ENCODE data around the gene MLC1.

The MLC1 gene

DNA sequence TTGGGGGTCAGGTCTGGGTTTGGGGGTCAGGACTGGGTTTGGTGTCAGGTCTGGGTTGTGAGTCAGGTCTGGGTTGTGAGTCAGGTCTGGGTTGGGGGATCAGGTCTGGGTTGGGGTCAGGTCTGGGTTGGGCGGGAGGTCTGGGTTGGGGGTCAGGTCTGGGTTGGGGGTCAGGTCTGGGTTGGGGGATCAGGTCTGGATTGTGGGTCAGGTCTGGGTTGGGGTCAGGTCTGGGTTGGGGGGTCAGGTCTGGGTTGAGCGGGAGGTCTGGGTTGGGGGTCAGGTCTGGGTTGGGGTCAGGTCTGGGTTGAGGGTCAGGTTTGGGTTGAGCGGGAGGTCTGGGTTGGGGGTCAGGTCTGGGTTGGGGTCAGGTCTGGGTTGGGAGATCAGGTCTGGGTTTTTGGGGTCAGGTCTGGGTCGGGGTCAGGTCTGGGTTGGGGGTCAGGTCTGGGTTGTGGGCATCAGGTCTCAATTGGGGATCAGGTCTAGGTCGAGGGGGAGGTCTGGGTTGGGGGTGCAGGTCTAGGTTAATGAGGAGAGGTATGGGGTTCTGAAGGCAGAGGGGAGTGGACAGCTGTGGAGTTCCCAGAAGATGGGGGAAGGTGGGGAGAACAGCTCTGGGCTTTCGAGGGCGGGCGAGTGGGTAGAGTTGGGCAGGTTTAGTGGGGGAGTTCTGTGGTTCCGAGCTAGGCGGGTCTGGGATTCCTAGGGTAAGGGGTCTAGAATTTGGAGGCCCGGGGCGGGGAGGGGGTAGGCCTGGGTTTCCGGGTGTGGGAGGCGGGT lies 27.8 kb downstream of the MLC1 start:
- no peak for DNase-seq

DNA sequence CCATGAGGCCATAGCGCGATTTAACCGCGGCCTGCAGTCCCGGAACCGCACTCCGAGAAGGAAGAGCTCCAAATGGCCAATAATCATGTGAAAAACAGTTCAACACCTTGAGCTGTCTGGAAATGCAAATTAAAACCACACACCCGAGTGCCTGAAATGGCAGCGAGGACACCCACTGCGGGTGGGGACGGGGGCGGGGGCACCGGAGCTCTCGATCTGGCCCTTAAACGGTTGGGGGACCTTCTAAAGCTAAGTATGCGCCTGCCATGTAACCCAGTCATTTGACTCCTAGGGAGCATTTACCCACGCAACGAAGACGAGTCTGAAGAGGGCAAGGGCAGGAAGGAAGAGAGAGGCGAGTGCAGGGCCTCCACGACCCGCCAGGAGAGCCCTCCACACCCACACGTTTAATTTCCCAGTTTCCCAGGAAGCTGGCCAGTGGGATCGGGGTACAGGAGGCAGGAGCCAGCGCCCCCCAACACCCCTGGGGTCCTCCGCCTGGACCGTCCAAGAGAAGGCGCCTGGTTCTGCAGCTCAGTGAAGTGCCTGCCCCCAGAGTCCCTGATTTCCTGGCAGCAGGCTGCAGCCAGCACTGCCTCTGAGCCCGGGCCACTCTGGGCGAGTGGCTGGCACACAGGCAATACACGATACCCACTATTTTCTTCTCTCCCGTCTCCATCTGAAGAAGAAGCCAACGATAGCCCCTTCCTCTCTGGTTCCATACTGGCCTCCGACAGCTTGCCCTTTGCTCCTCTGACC lies 28.8 kb downstream of the MLC1 start:
- DNase-seq, result no peak

DNA sequence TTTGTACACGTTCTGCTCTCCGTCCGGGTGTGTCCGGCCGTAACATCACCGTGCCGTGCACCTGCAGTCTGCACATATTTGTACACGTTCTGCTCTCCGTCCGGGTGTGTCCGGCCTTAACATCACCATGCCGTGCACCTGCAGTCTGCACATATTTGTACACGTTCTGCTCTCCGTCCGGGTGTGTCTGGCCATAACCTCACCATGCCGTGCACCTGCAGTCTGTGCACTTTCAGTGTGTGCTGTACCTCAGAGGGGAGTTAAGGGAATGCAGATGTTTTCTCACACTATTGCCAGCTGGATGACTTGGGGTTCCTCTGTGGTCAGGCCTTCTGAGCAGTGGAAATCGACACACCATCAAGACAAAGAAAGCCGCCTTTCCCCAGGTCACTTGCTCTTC lies 31.4 kb downstream of the MLC1 start:
- no peak for DNase-seq

DNA sequence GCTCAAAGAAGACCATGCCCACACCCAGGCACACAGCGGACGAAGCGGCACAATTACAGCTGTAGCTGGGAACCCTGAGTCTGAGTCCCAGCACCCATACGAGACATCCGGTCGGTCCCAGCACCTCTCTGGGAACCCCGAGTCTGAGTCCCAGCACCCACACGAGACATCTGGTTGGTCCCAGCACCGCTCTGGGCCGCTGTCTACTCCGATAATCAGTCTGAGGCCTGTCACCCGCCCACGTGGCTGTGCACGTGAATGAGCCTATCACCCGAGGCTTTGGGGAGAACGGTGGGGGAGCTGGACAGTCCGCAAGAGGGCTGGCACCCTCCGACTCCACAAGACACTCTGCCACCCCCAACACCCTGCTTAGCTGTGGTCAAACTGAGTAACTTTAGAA lies 33.3 kb downstream of the MLC1 start:
- no peak for DNase-seq

DNA sequence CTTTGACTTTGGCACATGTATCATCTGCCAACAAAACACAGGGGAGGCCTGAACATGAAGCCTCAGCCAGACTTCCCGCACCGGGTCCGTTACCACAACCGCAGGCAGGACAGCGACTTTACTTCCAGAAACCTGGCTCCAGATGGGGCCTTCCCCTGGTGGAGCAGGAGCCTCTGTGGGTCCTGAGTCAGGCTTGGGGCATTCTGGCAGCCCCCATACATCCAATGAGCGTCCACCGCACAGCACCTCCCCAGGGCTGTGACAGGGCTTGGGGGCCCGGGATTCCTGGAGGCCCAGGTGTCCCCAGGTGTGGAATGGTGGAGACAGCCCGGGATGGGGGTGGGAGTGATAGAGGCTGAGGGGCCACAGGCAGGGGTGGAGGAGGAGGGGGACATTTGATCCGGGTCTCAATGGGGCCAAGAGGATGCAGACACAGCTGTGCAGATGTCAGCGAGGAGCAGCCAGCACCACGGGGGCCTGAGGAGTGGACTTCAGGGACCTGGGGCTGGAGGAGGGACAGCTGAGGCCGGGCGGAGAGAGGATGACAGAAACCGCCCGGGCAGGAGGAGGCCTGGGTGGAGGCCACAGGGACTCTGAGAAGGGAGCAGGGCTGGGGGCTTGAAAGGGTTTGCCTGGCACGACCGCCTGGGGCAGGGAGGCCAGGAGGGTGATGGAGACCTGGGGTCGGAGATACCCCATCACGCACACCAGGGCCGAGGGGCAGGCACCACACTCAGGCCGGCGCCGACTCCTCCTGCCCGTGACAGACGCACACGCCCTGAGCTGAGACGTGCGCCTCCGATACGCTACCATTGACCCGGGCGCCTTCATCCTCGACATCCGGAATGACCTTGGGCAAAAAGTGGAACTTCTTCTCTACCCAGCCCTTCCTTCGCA lies 35.7 kb downstream of the MLC1 start:
- no peak for DNase-seq

DNA sequence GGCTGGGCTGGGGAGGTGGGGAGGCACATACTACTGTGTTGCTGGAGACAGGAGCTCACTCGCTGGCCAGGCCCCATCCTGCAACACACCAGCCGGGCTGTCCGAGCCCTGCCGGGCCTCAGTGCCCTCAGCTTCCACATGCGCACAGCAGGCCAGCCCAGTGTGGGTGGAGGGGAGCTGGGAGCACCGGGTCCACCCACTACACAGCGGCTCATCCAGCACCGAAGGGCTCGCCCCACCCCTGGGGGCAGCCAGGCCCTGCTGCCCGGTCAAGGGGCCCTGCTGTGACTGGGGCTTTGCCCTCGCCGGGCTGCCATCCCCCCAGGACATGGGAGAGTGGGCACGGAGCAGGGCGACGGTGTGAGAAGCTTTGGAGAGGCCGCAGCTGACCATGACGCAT lies 36.4 kb downstream of the MLC1 start:
- no peak for DNase-seq

DNA sequence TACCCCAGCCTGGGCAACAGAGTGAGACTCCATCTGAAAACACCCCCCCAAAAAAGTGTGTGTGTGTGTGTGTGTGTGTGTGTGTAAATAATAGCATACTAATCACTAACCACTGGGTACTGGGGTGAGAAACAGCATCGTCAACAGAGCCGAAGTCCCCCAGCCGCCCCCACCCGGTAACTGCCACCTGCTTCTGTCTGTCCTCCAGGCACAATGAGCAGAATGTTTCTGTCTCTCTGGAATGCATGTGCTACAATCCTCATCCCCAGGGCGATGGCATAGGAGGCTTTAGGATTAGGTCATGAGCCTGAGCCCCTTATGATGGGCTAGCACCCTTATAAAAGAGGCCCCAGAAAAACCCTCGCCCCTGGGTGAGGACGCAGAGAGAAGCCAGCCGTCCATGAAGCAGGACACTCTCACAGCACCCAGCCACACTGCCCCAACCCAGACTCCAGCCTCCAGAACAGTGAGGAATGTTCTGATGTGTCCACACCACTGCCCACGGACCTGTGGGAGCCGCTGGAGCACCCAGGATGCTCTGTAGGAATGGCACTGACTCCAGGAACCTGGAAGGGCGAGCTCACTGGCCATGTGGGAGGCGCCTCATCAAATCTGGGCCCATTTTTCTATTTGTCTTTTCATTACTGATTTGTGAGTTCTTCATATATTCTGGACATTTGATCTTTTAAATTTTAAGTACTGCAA lies 37.0 kb downstream of the MLC1 start:
- no peak for DNase-seq

DNA sequence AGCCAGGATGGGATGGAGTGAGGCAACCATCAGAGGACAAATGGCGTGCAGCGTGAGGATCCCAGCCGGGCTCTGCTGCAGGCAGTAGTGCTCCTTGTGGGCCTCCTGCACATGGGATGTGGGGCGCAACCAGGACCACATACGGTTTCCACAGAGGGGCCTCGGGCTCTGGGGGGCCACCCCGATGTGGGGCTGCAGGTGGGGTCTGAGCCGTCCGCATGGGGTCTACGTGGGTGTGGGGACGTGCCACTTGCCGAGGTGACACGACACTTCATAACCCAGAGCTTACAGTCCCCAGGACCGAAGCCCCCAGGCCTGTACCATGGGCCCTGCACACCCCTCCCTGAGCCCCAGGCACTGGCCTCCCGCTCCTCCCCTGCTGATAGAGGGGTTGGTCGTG lies 37.9 kb downstream of the MLC1 start:
- no peak for DNase-seq

DNA sequence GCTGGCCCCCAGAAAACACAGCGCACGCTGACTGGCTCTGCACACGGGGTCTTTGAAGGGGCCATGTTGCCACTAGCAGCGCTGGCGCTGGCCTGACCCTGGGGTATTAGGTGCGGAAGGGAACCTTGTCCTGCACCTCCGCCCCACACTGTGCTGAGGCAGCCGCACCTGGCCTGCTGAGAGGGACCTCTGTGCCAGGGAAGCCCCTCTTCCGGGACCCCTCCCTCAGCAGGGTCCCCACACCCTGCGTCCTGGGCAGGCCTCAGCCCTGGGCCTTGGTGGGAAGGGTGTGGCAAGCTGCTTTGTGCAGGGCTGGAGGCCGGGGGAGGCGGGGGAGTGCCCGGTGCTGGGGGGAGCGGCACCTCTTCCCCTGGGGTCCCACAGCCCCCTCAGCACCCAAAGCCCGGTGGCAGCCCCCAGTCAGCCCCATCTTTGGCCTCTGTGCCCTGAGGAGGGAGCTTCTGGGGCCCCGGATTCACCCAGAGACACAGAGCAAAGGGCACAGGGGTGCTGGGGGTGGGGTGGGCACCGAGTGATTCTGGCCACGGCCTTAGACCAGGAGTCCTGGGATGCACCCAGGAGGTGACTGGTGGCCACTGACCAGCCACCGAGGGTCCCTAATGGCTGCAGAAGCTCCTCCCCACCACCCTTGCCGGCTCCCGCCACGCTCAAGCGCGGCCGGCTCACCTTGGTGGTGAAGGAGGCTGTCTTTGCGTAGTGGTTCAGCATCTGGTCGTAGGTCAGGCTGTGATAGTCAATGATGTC lies 38.6 kb downstream of the MLC1 start:
- DNase-seq, result no peak

DNA sequence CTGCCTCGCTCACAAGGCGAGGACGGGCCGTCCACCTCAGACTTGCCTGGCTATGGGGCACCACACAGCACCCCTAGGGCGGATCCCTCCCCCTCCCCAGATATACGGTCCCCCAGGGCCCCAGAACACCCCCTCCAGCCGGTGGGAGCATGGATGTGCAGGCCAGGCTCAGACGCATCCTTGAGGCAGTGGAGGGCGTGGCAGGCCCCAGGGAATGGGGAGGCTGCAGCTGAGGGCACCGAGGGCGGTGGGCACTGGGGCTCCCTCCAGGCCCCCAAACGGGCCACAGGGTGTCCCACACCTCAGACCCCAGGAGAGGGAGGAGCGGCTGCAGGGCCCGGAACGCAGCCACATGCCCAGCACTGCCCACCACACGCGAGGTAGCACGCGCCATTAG lies 39.2 kb downstream of the MLC1 start:
- no peak for DNase-seq

DNA sequence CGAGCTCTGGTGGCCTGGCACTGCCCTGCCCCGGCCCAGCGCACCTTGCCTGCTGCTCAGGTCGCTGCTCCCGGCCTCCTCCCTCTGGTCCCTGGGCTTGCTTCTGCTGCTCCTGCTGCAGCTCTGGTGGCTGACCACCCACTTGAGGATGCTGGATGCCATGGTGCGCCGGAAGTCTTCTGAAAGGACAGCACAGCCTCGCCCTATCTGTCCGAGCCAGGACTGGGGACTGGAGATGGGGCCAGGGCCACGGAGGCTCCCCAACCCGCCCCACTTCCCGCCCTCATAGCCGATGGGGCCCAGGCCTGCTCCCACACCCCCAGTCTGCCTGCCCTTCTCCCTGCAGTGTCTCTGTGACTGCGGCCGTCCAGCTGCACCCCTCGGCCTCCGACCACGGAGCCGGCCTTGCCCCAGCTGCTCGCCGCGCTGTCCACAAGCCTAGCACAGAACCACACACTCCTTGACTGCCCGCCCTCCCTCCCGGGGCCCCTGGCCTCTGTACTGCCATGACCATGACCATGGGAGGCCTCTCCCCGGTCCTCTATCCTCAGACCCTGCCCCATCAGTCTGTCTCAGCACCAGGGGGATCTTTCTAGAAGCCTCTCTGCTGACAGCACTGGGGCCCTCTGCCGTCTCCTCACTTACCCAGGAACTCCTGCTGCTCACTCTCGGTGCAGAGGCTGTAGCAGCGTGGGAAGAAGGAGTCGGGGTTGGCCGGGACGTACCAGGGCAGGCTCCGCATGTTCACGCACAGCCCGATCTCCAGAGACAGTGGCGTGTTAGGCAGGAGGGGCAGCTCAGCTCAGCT lies 39.8 kb downstream of the MLC1 start:
- no peak for DNase-seq

DNA sequence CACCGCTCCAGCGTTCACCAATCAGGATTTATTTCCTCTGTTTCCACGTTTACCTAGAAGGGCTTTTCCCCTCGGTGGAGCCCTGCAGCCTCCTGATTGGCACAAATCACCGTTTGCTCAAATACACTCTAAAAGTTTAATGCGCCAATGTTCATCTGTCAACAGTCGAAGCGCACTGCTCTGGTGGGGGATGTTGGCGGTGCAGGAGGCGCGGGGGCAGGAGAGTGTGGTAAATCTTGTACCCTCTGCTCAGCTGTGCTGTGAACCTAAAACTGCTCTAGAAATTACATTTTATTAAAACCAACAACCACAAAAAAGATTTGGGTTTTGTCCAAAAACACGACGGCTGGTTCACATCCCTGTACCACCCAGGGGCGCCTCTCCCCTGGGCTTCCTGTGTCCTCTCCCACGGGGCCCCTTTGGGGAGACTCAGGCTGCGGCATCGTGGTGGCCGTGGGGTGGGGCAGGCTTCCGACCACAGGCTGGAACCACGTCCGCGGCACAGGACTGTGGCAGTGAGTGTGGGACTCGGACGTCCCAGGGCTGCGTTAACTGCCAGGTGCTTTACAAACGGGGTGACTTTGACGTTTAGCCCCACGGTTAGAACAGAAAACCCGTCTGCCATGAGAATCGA lies 40.6 kb downstream of the MLC1 start:
- no peak for DNase-seq

DNA sequence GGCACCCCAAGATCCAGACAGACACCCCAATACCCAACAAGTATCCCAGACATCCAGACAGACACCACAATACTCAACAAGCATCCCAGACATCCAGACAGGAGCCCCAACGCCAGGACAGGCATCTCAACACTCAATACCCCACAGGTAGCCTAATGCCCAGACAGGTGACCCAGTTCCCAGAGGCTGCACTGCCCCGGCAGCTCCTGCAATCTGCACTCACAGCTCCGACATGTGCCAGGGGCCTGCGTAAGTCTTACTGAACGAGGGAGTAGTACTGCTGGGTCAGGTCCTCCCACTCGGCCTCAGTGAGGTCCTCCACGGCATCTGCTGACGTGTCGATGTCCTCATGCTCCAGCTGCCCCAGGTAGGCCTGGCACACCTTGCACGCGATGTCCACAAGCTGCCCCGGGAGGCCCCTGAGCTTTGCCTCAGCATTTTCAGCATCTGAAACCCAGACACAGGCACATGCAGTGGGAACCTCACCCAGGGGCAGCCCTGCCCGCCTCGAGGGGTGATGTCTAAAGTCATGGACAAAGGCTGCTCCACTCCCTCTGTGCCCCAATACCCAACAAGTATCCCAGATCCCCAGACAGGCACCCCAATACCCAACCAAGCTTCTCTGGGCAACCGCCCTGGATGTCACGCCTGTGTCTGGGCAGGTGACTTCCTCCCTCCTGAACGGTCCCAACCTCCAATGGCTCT lies 43.7 kb downstream of the MLC1 start:
- DNase-seq, result no peak

DNA sequence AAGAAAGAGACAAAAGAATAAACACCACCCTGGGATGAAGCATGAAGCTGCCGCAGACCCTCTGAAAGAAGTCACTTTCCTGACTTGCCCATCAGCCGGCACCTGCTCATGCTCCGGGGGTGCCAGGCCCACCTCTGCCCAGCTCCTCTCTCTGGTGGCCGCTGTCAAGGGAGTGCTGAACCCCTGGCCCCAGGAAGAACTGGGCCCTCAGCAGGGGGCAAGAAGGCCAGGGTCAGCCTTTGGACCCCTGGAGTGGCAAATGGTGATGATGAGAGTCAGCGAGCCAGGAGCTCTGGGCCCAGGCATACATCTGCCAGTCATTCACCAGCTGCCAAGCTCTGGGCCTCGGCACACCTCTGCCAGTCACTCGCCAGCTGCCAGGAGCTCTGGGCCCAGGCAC lies 44.5 kb downstream of the MLC1 start:
- no peak for DNase-seq

DNA sequence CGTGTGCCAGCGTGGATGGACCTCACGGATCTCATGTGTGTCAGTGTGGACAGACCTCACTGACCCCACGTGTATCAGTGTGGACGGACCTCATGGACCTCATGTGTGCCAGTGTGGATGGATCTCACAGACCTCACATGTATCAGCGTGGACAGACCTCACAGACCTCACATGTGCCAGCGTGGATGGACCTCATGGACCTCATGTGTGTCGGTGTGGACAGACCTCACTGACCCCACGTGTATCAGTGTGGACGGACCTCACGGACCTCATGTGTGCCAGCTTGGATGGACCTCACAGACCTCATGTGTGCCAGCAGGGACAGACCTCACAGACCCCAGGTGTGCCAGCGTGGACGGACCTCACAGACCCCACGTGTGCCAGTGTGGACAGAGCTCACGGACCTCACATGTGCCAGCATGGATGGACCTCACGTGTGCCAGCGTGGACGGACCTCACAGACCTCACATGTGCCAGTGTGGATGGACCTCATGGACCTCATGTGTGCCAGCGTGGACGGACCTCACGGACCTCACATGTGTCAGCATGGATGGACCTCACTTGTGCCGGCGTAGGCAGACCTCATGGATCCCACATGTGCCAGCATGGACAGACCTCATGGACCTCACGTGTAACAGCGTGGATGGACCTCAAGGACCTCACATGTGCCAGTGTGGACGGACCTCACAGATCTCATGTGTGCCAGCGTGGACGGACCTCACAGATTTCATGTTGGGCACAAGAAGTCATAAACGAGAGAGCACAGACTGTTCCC lies 45.4 kb downstream of the MLC1 start:
- DNase-seq, result no peak

DNA sequence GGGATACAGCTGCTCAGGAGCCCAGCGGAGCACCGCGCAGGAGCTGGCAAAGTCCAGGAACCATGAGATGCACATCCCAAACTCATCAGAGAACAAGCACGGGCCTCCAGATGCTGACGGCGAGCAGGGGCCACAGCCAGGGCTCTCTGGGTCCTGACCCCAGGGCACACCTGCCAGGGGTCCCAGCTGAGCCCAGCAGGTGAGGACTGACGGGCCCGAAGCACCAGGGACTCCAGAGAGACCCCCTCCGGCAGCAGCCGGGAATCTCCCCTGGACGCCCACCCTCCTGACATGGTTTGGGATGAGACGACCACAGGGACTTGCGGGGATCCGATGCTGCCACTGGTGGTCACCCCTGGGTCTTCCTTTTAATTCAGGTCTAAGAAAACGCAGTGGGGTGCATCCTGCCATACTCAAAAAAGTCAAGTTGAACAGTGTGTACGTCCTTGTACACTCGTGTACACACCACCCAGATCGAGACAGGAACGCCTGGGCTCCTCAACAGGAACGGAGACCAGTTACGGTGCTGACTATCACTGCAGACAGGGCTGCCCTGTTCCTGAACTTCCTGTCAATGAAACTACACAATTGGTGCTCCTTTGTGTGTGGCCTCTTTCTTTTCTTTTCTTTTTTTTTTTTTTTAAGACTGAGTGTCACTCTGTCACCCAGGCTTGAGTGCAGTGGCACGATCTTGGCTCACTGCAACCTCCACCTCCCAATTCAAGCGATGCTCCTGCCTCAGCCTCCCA lies 49.1 kb downstream of the MLC1 start:
- no peak for DNase-seq

DNA sequence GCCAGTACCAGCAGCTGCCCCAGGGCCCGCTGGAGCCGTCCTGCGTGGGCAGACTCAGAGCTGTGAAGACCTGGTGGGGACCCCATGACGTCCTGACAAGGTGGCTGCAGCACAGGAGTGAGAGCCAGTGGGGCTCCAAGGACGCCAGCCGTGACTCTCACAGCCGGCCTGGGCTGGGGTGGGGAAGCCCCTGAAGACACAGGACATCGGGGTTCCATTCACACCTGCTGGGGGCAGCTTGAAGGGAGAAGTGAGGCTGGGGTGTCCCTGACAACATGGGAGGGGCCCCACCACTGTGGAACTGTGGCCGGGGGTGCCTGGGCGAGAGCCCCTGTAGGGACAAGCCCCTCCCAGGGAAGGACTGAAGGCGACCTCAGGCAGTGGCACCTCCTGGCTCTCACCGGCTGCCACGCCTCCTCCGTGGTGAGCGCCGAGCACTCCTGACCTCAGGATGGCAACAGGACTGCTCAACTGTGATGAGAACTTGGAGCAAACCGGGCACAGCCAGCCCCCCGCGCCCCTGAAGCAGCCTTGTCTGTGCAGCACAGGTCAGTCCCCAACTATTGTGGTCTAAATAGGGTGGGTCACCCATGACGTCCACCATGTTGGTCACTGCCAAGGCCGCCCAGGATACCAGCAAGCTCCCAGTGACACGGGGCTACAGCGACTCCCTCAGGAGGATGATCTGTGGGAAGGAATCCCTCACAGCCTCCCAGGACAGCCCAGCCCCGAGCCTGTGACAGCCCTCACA lies 49.9 kb downstream of the MLC1 start:
- no peak for DNase-seq

Measured in stimulated activated CD4-positive, alpha-beta T cell treated with anti-CD3 and anti-CD28 coated beads, Interleukin-4, amount 100 ng/mL, for 4 hours (primary cell).